Right renal pelvis (tissue), 4 donors: ENCODE results near the gene NLRC5. TPM values are rescaled to one million over a fixed set of nuclear protein-coding genes. Genes with fewer than 3 reads are reported as not detected.
"Not testable (repeated sequence)": the region's sequence is repeated elsewhere in the genome, so short reads cannot be mapped to it uniquely, and the experiment has no call there.

Experiments used
- DNase-seq, 4 donors: peaks; one replicate each; pipeline ENCODE4 v3.0.0-alpha.2; 2013; ENCODE audit warnings: low read depth in 4 of 4, low spot score in 3 of 4, missing footprints in 1 of 4
- polyA plus RNA-seq, 4 donors: library from polyadenylated mRNA; unstranded; fragments of 120-200 nt; gene quantifications; one replicate each; pipeline ENCODE4 v1.2.1, GENCODE V29; 2013; ENCODE audit not compliant: insufficient read length in 4 of 4

The NLRC5 gene
- polyA plus RNA-seq, 4 donors, result 2.1 to 3.3 (median 2.3) TPM

- no peak for DNase-seq
These were observed 10.3 kb downstream of the NLRC5 start for GRCh38 chr16:56999409-57000270.

DNA sequence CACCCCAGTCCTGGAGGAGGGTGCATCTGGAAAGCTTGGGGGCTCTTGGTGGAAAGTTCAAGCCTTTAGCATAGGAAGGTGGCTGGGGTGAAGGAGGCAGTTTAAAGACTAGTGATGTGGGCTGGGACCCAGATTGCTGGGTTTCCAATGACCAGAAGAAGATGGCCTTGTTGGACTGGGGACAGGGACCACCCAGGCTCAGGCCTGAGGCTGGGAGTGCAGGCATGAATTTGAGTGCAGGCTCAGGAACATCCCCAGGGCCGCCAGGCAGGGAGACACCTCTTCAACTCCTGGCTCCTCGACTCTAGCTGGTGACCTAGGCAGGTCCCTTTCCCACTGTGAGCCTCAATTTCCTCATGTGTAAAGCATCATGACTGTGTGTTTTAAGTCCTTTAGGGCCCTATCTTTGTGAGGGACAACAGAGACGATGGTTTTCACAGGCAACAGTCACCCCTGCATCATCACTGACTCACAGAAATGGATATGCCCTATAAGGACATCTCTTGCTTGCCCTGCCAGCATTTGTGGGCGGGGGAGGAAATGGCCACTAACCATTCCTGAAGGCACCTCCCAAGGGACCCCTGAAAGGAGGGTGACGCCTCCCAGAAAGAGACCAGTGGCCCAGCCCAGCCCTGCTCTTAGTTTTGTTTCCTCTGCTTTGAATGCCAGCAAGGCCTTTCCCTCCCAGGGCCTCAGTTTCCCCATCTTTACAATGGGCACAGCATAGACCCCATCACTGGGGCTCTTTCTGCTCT lies 11.1 kb downstream of the NLRC5 start:
- no peak for DNase-seq

DNA sequence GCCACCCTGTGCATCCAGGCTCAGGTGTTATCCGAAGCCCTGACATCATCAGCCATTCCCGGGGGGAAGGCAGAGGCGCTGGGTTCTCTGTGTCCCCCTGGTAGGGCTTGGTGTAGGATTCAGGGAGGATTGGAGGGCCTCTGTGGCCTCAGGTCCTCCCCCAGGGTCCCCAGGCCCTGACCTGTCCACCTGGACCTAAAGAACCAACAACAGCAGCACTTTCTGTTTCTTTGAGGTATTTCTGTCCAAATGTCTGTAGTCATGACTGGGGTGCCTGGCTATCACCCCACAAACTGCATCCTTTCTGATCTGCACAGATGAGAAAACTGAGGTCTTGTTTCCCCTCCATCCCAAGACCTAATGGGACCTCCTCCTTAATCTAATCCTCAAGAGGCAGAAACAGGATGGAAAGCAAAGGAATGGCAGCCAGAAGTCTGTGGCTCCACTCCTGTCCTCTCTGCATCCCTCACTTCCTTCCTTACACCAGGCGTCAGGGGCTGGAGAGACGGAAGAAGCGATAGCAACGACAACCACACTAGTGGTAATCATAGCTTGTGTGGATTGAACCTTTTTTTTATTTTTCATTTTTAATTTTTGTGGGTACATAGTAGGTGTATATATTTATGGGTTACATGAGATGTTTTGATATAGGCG lies 11.8 kb downstream of the NLRC5 start:
- DNase-seq, result no peak

DNA sequence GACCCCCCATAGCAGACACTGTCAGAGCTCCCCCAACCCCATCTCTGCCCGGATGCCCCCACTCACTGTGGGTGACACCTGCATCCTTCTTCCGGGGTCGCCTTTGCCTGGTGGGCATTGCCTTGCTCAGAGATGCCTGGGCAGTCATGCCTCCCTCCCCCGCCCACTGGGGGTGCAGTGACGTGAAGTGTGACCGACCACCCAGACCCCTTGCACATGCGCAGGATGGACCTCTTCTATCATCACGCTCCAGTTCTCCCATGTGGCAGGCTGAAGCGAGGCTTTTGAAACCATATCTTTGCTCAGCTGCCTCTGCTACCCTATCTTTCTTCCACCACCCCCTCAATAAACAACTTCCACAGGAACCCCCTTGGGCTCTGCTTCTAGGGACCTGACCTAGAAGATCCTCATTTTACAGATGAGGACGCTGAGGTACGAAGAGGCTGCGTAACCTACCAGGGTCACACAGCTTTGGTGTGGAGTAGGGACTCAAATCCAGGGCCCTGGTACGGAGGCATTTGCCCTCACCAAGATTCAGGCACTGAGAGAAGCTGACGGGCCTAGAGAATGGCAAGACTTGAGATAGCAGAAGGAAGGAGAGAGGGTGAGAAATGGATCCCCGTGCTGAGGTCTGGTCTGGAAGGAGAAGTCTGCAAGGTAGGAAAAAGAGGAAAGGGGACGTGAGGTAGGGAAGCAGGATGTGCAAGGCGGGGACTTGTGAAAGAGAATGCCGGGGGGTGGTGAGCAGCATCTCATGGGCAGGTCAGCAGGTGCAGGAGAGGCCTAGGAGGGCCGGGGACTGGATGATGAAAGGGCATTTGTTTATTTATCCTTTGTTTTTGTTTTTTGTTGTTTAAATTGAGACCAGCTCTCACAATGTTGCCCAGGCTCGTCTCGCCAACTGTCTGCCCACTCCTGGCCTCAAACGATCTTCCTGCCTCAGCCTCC lies 14.4 kb downstream of the NLRC5 start:
- DNase-seq, result no peak

DNA sequence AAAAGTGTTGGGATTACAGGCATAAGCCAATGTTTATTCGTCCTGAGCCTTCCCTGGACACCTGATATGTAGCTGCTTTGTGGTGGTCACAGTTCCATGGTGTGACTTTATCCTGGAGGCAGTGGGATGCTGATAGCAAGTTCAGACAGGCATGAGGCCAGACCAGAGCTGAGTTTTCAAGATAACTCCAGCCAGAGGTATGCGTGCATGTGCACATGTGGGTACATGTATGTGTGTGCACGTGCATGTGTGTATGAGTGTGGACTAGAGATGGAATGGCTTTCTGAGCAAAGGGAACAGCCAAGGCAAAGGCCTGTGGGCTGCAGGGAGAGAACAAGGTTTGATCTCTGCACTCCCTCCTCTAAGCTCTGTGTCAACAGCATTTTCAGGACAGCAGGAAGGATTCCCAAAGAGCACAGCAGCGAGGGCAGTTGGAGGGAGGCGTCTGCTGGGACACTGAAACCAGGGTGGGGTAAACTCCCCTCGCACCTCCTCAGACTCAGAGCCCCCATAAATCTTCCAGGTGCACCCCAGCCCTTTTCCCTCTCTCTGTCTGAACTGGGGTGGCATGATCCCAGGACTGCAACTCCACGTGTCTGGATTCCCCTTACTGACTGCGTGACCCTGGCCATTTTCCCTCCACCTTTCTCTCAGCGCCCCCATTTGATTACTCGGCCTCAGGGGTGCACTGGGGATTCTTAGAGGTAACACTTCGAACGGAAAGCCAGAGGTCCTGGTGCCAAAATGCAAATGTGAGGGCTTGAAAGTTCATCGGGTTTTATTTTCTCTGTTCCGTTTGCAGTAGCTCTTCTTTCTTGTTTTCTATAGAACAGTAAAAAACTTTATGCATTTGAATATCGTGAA lies 15.3 kb downstream of the NLRC5 start:
- DNase-seq, result no peak

DNA sequence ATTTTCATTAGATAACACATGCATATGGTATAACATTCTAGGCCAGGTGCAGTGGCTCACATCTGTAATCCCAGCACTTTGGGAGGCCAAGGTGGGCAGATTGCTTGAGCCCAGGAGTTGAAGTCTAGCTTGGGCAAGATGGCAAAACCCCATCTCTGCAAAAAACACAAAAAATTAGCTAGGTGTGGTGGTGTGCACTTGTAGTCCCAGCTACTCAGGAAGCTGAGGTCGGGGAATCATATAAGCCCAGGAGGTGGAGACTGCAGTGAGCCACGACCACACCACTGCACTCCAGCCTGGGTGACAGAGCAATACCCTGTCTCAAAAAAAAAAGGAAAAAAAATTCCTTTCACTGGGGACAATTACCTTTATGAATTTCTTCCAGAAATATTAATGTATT lies 16.2 kb downstream of the NLRC5 start:
- not testable (repeated sequence) for DNase-seq

GRCh38 chr16:57007050-57007449 lies 17.7 kb downstream of the NLRC5 start:
- DNase-seq, result no peak

- DNase-seq, result no peak
These were observed 18.2 kb downstream of the NLRC5 start for GRCh38 chr16:57007530-57007929.

DNA sequence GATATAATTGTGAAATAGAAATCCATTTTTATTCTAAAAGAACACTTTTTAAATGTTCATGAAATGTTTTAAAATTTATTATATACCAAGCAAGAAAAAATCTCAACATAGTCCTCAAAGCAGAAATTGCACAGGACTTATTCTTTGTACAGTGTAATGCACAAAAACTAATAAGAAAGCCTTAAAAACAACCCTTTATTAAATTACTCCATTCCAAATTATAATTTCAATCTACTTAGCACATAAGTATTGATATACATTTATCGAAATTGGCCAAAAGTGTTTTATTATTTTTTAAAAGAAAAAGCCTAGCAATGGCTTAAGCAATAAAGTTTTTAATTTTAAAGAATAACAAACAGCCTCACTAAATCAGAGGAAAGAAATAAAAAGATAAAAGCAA lies 19.1 kb downstream of the NLRC5 start:
- DNase-seq, result no peak

DNA sequence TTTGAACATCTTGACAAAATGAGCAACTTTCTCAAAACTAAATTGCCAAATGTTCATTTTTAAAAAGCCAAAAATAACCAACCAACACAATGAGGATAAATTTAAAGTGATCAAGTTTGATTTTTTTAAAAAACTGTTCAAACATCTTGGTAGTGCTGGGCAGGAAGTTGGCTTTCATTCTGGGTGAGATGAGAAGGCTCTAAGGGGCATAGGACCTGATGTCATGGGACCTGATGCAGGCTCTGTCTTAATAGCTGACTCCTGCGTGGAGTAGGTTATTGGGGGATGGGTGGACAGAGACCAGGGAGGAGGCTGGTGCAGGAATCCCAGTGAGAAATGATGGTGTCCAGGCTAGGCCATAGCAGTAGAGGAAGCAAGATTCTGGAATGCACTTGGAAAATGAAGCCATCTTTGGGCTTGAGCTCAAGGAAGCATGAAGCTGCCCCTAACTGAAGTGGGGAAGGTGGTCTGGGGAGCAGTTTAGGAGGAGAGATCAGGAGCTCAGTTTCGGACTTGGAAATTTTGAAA lies 20.4 kb downstream of the NLRC5 start:
- DNase-seq, result no peak

DNA sequence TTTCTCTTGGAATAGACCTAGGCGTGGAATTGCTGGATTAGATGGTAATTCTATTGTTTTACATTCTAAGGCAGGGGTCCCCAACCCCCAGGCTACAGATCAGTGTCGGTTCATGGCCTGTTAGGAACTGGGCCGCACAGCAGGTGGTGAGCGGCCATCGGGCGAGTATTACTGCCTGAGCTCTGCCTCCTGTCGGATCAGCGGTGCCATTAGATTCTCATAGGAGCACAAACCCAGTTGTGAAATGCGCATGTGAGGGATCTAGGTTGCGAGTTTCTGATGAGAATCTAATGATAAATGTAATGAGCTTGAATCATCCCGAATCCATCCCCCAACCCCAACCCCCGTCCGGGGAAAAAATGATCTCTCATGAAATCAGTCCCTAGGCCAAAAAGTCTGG lies 23.0 kb downstream of the NLRC5 start:
- no peak for DNase-seq

DNA sequence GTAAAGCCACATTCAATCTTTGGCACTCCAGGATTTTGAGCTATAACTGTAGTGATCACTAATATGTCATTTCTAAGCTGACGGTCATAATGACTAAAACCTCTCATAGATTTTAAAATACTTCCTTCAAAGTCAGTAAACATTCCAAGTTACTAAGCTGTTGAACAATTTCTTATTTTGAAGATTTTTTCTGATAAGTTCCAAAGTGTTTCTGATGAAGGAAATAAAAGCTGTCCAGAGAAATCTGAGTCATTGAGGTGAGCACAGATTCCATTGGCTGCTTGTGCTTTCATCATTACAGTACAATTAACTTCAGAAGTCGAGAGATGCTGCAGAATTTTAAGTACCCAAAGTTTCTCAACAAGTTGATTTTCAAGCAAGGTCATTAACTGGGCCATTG lies 23.9 kb downstream of the NLRC5 start:
- DNase-seq, result no peak

- DNase-seq, result no peak
These were observed 24.5 kb downstream of the NLRC5 start for GRCh38 chr16:57013902-57014301.

- DNase-seq, result no peak
These were observed 26.9 kb downstream of the NLRC5 start for GRCh38 chr16:57016301-57016700.

- no peak for DNase-seq
These were observed 27.5 kb downstream of the NLRC5 start for GRCh38 chr16:57016831-57017230.

DNA sequence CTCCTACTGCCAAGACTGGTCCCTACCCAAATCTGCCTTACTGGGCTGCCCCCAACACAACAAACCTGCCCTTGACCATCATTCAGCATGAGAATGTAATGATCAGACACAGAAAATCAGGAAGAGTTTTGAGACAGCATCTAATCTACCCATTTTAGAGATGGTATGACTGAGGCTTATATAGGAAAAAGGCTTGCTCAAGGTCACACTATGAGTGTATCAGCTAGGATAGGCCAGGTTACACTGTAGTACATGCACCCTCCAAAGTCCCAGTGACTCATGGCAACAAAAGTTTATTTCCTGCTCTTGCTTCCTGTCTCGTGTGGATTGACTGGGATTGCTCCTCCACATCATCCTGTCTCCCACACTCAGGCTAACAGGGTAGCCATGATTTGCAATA lies 27.9 kb downstream of the NLRC5 start:
- no peak for DNase-seq

DNA sequence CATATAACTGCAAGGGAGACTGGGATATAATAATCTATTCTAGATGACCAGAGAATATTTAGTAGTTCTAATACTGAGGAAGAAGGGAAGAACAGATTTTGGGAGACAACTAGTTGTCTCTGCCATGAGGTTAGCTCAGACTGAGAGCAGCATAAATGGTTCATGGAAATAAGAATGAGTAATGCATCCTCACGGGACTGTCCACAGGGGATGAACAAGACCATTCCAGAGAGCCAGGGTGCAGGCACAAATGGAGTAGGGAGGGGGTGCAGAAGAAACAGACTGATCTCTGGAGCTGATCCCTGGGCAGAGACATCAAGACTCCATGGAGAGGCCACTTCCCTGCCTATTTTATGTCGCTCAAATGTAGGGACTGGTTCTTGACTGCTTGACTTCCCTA lies 30.4 kb downstream of the NLRC5 start:
- DNase-seq, result no peak

GRCh38 chr16:57020651-57021050 lies 31.3 kb downstream of the NLRC5 start:
- DNase-seq, result no peak

DNA sequence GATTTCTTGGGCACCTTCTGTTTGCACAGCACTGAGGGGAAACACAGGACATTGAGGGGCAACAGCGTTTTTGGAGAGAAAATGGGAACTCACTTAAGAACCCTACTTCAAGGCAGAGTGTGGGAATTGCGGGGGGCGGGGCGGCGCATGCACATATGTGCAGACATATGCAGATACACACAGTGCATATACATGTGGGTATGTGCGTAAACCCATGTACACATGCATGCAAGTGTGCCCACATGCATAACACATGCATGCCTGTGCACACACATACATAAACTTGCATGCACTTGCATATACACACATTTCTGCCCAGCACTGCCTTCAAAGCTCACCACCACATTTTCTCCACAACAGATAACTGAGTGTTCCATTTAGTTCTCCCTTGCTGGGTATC lies 32.4 kb downstream of the NLRC5 start:
- no peak for DNase-seq
